Neuron (in vitro differentiated cells): ENCODE data around the gene SLC25A34.
A peak's percentile ranks its signal among the peaks of the same experiment; 100 is the strongest.

Source experiments
- H2AFZ ChIP-seq: one replicate; pipeline ENCODE4 v1.6.1; 2013; ENCODE audit warnings: low read depth, mild to moderate bottlenecking, inconsistent platforms, low read length, moderate library complexity
- H3K27me3 ChIP-seq: one replicate; pipeline ENCODE4 v1.6.1; 2013; ENCODE audit warnings: low read length; ENCODE audit not compliant: insufficient read depth
- H3K36me3 ChIP-seq: one replicate; pipeline ENCODE4 v1.6.1; 2013; ENCODE audit warnings: low read length; ENCODE audit not compliant: insufficient read depth
- H3K4me1 ChIP-seq: one replicate; pipeline ENCODE4 v1.6.1; 2013; ENCODE audit warnings: low read length; ENCODE audit not compliant: insufficient read depth
- H3K4me3 ChIP-seq: 2 replicates; pipeline ENCODE4 v1.5.1; 2013; ENCODE audit warnings: mild to moderate bottlenecking, low read length, moderate library complexity
- H3K9me3 ChIP-seq: one replicate; pipeline ENCODE4 v1.6.1; 2013; ENCODE audit warnings: low read length

SLC25A34 gene

GRCh38 chr1:15756143-15757015, 20.3 kb downstream of the SLC25A34 start:
- peaks cover 25% of the 10 kb centered on the region for H3K27me3 ChIP-seq
- no peak overlapping the region for H3K4me3 ChIP-seq
- no peaks in the 10 kb centered on the region for H3K36me3 ChIP-seq
- peaks cover 27% of the 10 kb centered on the region for H3K4me1 ChIP-seq
- no peaks in the 10 kb centered on the region for H3K9me3 ChIP-seq
- no peak overlapping the region for H2AFZ ChIP-seq

DNA sequence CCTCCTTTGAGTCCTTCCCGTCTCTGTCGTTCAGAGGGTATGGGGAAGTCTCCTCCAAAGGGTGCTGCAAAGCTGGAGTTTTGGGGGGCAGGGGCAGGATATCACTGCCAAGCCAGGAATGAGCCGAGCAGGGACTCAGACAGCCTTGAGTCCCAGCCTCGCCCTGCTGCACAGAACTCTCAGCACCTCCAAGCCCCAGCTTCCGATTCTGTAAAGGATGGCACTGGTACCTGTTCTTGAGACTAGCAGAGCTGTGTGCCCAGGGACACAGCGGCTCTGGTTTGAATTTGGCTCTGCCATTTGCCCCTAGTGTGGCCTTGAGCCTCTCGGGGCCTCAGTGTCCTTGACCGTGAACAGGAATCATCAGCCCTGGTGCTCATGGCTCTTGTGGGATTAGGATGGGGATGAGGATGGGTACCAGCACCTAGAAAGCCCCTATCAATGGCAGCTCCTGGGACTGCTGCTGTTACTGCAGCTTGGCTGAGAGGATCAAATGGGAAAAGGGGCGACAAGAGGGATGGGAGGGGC, 21.0 kb downstream of the SLC25A34 start:
- H3K27me3 ChIP-seq: peaks cover 25% of the 10 kb centered on the region
- H3K4me1 ChIP-seq: peaks cover 27% of the 10 kb centered on the region
- H3K9me3 ChIP-seq: no peaks in the 10 kb centered on the region
- no peaks in the 10 kb centered on the region for H3K36me3 ChIP-seq
- no peak overlapping the region for H2AFZ ChIP-seq
- no peak overlapping the region for H3K4me3 ChIP-seq

DNA sequence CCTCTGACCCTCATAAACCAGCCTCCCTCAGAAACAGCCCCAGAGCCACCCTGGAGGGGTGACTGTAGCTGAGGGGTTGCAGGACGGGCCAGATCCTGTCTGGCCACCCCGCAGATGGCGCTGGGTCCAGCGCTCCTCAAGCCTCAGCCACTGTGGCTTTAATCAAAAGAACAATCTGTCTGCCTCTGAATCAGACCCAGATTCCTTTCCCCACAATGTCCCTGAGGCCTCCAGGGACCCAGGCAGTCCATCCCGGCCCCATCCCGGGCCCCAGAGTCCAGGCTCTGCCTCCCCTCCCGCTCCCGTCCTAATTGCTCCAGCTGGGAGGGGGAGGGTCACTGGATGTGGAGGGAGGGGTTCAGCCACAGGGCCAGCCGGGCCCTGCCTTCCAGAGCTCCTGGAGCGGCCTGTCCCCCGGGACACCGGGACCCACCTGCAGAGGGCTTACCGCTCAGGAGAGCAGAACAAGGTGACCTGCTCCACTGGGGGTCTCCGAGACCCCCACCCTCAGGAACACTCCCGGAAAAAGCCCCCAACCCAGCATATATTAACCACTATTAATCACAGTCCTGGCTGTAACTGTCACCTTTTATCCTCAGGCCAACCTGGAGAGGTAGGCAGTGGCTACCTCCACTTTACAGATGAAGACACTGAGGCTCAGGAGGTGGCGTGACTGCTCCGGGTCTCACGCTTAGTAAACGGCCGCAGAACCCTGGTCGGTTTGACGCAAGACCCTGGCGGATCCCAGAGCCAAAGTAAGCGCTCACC, 21.7 kb downstream of the SLC25A34 start:
- Histone ChIP-seq H3K4me3 (peak overlapping the region; percentile 27), H3K4me1 (peaks cover 27% of the 10 kb centered on the region), H3K27me3 (peaks cover 25% of the 10 kb centered on the region), H3K36me3 (no peaks in the 10 kb centered on the region), H2AFZ (peak overlapping the region; percentile 1), H3K9me3 (no peaks in the 10 kb centered on the region)

DNA sequence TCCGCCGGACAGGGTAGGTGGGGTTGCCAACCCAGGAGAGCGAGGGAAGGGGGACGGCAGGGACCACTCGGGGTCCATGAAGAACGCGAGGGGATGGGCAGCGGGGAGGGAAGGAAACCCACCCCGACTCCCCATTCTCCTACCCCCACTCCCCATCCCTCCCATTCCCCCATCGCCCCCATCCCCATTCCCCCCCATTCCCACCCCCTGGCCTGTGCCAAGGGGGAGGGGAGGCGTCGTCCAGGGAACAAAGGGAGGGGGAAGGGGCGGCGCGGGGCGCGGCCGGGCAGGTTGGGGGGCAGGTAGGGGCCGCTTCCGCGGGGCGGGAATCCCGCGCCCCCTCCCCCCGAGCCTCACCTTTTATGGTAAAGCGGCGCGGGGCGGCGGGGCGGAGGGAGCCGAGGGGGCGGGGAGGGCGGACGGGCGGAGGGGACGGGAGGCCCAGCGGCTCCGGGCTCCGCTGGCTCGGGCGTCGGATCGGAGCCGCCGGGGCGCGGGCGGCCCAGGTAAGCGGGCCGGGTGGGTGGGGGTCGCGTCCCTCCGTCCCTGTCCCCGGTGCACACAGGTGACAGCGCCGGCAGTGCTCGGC, 22.4 kb downstream of the SLC25A34 start, which contains the start of gene FBLIM1:
Gene FBLIM1, plus strand, starts transcription at position 453 of the 589 bp plus-strand sequence. CDS start 6,189 bp downstream, outside the sequence.
- Histone ChIP-seq H3K4me3 (peak within 1 kb of the TSS; percentile 54), H3K27me3 (peaks cover 25% of the 10 kb centered on the region), H2AFZ (peak within 1 kb of the TSS; percentile 63), H3K4me1 (peaks cover 27% of the 10 kb centered on the region), H3K9me3 (no peaks in the 10 kb centered on the region), H3K36me3 (no peaks in the 10 kb centered on the region)

DNA sequence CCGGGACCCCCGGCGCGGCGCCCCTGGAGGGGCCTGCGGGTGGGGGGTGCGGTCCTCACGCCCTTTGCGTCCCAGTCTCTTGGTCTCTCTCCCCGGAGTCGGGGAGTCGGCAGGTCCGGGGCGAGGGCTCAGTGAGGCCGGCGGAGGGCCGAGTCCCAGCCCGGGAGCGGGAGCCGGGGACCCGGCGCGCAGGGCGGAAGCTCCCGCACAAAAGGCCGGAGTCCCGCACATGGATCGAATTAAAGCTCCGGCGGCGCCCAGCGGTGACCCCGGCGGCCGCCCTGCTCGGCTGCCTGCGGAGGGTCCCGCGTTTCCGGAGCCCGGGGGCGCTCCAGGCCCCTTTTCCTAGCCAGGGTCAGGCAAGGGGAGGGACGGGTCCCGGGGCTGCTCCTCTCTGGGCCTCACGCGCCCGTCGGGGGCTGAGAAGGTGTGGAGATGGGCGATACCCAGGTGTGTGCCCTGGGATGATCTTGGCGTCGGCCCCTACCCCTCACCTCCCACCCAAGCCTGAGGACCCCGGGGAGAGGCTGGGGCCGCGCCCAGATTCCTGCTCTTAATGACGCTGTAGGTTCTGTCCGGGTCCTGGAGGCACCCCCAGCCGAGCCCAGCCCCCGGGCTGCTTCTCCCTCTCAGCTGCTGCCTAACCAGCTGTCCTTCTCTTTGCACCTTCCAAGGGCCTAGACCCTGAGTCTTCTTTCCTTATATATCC, 23.0 kb downstream of the SLC25A34 start:
- no peaks in the 10 kb centered on the region for H3K9me3 ChIP-seq
- H3K27me3 ChIP-seq: peaks cover 25% of the 10 kb centered on the region
- peaks cover 27% of the 10 kb centered on the region for H3K4me1 ChIP-seq
- H2AFZ ChIP-seq: peak overlapping the region; percentile 63
- no peaks in the 10 kb centered on the region for H3K36me3 ChIP-seq
- peak overlapping the region; percentile 54 for H3K4me3 ChIP-seq

DNA sequence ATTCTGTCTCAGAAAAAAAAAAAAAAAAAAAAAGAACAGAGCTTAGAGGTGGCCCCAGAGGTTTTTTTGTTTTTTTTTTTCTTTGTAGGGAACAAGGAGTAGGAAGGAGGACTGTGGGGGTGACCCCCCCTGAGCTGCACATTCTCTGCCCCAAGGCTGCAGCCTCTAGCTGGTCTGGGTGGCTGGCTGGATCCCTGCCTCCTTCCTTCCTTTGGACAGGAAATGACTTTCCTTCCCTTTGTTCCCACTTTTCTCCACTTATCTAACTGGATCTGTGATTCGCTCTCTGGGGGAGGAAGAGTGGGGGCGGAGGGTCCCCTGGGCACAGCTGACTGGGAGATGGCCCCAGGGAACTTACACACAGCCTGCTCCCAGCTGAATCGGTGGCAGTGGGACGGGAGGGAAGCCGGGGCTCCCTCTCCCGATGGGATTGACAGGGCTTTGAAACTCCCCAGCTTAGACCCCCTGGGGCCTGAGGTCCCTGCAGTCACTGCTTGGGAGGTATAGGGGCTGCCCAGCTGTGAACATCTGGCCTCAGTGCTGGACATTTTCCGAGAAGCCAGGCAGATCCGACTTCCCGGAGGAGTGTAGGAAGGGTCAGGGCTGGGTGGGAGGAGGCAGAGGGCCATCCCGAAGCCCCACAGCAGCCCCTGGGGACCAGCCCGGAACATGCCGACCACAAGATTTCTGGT, 24.6 kb downstream of the SLC25A34 start:
- no peak overlapping the region for H3K4me3 ChIP-seq
- peaks cover 27% of the 10 kb centered on the region for H3K4me1 ChIP-seq

DNA sequence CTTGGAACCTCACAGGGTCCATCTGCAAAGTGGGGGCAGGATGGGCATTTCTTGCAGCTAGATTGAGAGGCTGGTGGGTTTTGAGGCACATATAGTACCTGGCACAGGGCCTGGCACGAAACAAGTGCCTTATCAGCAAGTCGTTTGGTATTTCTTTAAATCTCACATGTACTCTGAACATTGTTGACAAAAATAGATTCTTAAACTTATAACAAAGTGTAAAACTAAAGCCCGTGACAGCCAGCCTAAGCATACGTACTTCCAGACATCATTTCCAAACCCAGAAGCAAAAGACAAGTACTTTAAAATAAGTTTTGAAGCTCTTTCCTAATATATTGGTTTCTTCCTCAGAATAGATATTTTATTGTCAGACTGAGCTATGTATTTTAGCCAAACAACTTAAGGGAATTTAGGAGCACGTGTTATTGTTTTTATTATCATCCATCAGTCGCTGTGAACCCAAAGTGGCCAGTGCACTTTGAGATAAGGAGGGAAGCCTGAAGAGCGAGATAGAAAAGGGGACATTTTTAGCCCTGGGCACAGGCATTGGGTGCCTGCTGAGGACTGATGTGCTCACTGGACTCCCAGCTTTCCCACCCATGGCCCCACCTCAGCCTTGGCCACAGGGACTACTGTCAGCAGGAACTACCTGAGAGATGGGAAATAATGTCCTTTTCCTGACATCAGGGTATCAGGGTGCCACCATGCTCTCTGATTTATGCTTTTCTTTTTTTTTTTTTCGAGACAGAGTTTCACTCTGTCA, 25.5 kb downstream of the SLC25A34 start:
- peaks cover 21% of the 10 kb centered on the region for H3K27me3 ChIP-seq
- no peak overlapping the region for H2AFZ ChIP-seq
- no peaks in the 10 kb centered on the region for H3K9me3 ChIP-seq
- peaks cover 21% of the 10 kb centered on the region for H3K4me1 ChIP-seq
- peaks cover 3% of the 10 kb centered on the region for H3K36me3 ChIP-seq
- no peak overlapping the region for H3K4me3 ChIP-seq

More for the DNA sequence above, 24.6 kb downstream of the SLC25A34 start:
- H3K36me3 ChIP-seq: peaks cover 3% of the 10 kb centered on the region
- no peaks in the 10 kb centered on the region for H3K9me3 ChIP-seq
- H3K27me3 ChIP-seq: peaks cover 25% of the 10 kb centered on the region
- no peak overlapping the region for H2AFZ ChIP-seq

DNA sequence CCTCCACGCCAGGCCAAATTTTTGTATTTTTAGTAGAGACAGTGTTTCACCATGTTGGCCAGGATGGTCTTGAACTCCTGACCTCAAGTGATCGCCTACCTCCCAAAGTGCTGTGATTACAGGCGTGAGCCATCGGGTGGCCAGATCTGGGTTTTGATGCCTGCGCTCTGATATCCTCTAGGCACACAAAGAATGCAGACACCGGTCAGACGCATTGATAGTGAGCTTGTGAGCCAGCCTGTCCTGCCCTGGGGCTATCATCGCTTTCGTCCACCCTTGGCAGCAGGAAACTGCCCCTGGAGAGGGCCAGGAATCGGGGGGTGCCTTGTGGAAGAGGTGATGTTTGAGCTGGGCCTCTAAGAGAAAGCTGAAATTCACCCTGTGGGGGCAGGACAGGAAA, 26.5 kb downstream of the SLC25A34 start:
- H2AFZ ChIP-seq: no peak overlapping the region
- peaks cover 3% of the 10 kb centered on the region for H3K36me3 ChIP-seq
- H3K9me3 ChIP-seq: no peaks in the 10 kb centered on the region
- peaks cover 11% of the 10 kb centered on the region for H3K27me3 ChIP-seq
- no peak overlapping the region for H3K4me3 ChIP-seq
- peaks cover 16% of the 10 kb centered on the region for H3K4me1 ChIP-seq

GRCh38 chr1:15764269-15764764, 28.3 kb downstream of the SLC25A34 start:
- peaks cover 7% of the 10 kb centered on the region for H3K4me1 ChIP-seq
- no peak overlapping the region for H2AFZ ChIP-seq
- H3K27me3 ChIP-seq: peaks cover 3% of the 10 kb centered on the region
- peaks cover 3% of the 10 kb centered on the region for H3K36me3 ChIP-seq
- no peak overlapping the region for H3K4me3 ChIP-seq
- H3K9me3 ChIP-seq: no peaks in the 10 kb centered on the region

- Histone ChIP-seq H3K4me3 (no peak overlapping the region), H3K9me3 (no peaks in the 10 kb centered on the region), H3K36me3 (peaks cover 3% of the 10 kb centered on the region), H2AFZ (no peak overlapping the region), H3K27me3 (no peaks in the 10 kb centered on the region), H3K4me1 (peaks cover 3% of the 10 kb centered on the region)
Measured at GRCh38 chr1:15764890-15765289, 28.8 kb downstream of the SLC25A34 start.

- Histone ChIP-seq H3K4me3 (no peak overlapping the region), H3K4me1 (peaks cover under 1% of the 10 kb centered on the region), H2AFZ (no peak overlapping the region), H3K27me3 (no peaks in the 10 kb centered on the region), H3K36me3 (peaks cover 3% of the 10 kb centered on the region), H3K9me3 (no peaks in the 10 kb centered on the region)
Measured at GRCh38 chr1:15765495-15766194, 29.6 kb downstream of the SLC25A34 start.
